Measurements from ENCODE around the gene TMEM145.
A peak's percentile ranks its signal among the peaks of the same experiment; 100 is the strongest.

The TMEM145 gene

DNA sequence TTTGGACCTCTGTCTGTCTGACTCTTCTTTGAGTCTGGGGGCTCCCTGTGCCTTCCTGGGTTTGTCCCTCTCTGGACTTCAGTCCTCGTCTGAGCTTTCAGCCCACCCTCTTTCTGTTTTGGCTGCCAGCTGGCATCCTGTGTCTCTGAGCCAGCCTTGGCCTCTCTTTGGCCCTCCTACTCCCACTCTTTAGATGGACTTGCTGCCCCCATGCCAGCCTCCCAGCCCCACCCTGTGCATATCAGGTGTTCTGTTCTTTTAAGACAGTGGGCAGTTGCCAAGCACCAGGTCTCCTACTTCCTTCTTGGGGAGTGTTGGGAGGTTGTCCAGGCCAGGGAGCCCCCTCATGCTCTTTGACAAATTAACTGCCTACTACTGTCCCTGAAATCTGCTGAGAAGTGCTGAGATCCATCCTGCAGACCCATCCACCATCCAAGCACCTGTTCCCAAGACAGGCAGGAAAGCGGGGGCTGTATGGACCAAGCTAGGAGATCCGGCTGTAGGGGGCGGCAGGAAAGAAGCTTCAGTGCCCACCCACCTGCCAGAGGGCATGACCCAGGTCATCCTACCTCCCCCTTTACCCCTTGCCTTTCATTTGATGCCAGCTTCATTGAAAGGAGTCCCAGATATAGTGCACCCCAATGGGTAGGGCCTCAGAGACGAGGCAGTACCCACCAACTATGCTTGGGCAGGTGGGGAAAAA is 34.5 kb upstream of the TMEM145 start (continued):
- TF ChIP-seq GLIS3 (CRISPR knock-in tag; IDR thresholded peaks at IDR 0.05) (no peak), ZNF8 (CRISPR knock-in tag; IDR thresholded peaks at IDR 0.05) (no peak)

DNA sequence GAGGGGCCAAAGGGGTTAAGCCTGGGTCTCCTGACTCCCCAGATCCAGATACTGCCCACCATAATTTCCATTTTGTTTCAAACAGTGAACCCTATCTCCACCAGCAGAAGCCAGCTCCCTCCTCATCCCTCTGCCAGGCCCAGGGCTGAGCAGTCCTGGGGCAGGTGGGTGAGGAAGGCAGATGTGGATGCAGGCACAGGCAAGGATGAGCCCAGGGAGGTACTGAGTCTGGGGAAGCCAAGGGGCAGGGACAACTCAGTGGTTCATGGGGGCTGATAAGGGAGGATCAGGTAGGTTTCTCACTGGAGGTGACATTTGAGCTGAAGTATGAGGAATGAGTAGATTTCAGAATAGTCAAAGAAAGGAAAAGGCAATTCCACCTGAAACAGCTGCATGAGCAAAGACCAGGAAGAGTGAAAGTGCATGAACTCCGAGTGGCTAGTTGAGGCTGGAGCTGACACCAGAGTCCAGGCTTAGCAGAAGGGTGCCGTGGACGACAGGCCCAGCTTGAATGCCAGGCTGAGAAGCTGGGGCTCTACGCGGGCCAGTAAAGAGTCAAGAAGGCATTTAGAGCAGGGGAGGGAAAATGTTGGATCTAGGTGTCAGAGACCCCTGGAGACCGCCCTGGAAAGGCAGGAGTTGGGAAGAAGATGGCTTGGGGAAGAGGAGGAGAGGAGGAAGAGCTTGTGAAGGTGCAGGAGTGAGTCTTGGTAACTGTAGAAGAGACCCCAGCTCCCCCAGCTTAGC is 33.8 kb upstream of the TMEM145 start:
- TF ChIP-seq ZFP30 (CRISPR knock-in tag; IDR thresholded peaks at IDR 0.05) (no peak), ZC3H10 (CRISPR knock-in tag; IDR thresholded peaks at IDR 0.05) (no peak)

DNA sequence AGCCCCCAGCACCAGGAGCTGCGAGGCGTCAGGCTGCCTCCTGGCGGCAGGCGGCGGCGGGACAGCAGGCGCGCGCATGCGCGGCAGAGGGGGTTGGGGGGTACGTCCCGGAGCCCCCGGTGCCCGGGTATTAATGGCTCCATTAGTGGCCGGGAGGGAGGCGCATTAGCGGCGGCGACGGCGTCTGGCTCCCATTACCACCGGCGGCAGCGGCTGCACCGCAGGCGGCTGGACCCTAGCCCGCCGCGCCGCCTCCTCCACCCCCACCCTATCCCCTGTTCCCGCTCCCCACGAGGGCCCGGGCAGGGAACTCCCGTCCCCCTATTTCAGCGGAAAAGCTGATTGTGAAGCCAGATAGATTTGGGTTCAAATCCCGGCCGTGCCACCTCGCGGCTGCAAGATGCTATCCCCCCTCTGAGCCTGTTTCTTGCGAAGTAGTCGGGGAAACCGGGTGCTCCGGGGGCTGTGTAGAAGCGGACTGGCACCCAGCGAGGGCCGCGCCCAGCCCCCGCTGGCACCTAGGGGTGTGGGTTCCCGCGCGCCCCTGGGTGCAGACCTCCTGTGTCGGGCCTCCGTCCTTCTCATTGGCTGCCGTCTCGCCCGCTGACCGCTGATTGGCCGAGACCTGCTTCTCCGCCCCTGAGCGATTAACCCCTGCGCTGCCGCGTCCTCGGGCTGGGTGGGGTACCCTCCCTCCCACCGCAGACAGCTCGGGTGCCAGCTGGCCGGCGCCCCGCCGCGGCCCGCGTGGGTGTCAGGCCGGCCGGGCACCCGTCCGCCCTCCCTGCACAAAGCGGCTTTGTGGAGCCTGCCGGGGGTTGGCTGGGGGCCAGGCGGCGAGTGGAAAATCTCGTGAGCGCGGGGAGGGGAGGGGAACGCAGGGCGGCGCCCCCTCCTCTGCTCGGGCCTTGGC is 33.0 kb upstream of the TMEM145 start:
- TF ChIP-seq, protein P1, sequence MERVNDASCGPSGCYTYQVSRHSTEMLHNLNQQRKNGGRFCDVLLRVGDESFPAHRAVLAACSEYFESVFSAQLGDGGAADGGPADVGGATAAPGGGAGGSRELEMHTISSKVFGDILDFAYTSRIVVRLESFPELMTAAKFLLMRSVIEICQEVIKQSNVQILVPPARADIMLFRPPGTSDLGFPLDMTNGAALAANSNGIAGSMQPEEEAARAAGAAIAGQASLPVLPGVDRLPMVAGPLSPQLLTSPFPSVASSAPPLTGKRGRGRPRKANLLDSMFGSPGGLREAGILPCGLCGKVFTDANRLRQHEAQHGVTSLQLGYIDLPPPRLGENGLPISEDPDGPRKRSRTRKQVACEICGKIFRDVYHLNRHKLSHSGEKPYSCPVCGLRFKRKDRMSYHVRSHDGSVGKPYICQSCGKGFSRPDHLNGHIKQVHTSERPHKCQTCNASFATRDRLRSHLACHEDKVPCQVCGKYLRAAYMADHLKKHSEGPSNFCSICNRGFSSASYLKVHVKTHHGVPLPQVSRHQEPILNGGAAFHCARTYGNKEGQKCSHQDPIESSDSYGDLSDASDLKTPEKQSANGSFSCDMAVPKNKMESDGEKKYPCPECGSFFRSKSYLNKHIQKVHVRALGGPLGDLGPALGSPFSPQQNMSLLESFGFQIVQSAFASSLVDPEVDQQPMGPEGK (CRISPR knock-in tag; IDR thresholded peaks at IDR 0.05; ENCODE audit: borderline replicate concordance) = peak; percentile 96; the same call in 1 of the 2 replicates
- TF ChIP-seq ZC3H10 (CRISPR knock-in tag; IDR thresholded peaks at IDR 0.05) (no peak), ZNF565 (CRISPR knock-in tag; conservative IDR thresholded peaks at IDR 0.05; ENCODE audit: low read depth) (no peak), RARB (CRISPR knock-in tag; IDR thresholded peaks at IDR 0.05) (no peak)
- ATAC-seq = peak; percentile 70

More for the DNA sequence above, 33.8 kb upstream of the TMEM145 start:
- no peak for ATAC-seq

DNA sequence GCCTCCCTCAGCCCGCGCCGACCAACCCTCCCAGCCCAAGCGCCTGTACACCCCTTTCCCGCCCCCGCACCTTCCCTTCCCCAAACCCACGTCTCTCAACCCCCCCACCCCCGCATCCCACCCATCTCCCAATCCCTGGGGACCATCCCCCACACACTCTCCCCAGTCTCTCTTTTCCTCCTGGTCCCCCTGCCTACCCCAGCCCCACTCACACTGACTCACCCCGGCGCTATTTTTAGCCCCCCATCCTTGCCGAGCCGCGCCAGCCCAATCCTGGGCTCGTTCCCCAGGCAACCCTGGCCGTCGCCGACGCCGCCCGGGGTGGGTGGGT is 32.3 kb upstream of the TMEM145 start:
- TF ChIP-seq, protein P2, sequence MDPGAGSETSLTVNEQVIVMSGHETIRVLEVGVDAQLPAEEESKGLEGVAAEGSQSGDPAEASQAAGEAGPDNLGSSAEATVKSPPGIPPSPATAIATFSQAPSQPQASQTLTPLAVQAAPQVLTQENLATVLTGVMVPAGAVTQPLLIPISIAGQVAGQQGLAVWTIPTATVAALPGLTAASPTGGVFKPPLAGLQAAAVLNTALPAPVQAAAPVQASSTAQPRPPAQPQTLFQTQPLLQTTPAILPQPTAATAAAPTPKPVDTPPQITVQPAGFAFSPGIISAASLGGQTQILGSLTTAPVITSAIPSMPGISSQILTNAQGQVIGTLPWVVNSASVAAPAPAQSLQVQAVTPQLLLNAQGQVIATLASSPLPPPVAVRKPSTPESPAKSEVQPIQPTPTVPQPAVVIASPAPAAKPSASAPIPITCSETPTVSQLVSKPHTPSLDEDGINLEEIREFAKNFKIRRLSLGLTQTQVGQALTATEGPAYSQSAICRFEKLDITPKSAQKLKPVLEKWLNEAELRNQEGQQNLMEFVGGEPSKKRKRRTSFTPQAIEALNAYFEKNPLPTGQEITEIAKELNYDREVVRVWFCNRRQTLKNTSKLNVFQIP (CRISPR knock-in tag; IDR thresholded peaks at IDR 0.05; ENCODE audit: borderline replicate concordance, low read depth) = no peak
- TF ChIP-seq ARNTL (CRISPR knock-in tag; IDR thresholded peaks at IDR 0.05; ENCODE audit: borderline replicate concordance, low read depth) (no peak), ESRRG (CRISPR knock-in tag; IDR thresholded peaks at IDR 0.05) (no peak), ZC3H10 (CRISPR knock-in tag; IDR thresholded peaks at IDR 0.05) (no peak), OSR1 (CRISPR knock-in tag; IDR thresholded peaks at IDR 0.05) (no peak), RARB (CRISPR knock-in tag; IDR thresholded peaks at IDR 0.05) (no peak), ISL1 (CRISPR knock-in tag; IDR thresholded peaks at IDR 0.05) (no peak), GLIS3 (CRISPR knock-in tag; IDR thresholded peaks at IDR 0.05) (no peak)
- TF ChIP-seq, protein P3, sequence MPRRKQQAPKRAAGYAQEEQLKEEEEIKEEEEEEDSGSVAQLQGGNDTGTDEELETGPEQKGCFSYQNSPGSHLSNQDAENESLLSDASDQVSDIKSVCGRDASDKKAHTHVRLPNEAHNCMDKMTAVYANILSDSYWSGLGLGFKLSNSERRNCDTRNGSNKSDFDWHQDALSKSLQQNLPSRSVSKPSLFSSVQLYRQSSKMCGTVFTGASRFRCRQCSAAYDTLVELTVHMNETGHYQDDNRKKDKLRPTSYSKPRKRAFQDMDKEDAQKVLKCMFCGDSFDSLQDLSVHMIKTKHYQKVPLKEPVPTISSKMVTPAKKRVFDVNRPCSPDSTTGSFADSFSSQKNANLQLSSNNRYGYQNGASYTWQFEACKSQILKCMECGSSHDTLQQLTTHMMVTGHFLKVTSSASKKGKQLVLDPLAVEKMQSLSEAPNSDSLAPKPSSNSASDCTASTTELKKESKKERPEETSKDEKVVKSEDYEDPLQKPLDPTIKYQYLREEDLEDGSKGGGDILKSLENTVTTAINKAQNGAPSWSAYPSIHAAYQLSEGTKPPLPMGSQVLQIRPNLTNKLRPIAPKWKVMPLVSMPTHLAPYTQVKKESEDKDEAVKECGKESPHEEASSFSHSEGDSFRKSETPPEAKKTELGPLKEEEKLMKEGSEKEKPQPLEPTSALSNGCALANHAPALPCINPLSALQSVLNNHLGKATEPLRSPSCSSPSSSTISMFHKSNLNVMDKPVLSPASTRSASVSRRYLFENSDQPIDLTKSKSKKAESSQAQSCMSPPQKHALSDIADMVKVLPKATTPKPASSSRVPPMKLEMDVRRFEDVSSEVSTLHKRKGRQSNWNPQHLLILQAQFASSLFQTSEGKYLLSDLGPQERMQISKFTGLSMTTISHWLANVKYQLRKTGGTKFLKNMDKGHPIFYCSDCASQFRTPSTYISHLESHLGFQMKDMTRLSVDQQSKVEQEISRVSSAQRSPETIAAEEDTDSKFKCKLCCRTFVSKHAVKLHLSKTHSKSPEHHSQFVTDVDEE (CRISPR knock-in tag; IDR thresholded peaks at IDR 0.05) = no peak
- peak; percentile 13 for ATAC-seq

DNA sequence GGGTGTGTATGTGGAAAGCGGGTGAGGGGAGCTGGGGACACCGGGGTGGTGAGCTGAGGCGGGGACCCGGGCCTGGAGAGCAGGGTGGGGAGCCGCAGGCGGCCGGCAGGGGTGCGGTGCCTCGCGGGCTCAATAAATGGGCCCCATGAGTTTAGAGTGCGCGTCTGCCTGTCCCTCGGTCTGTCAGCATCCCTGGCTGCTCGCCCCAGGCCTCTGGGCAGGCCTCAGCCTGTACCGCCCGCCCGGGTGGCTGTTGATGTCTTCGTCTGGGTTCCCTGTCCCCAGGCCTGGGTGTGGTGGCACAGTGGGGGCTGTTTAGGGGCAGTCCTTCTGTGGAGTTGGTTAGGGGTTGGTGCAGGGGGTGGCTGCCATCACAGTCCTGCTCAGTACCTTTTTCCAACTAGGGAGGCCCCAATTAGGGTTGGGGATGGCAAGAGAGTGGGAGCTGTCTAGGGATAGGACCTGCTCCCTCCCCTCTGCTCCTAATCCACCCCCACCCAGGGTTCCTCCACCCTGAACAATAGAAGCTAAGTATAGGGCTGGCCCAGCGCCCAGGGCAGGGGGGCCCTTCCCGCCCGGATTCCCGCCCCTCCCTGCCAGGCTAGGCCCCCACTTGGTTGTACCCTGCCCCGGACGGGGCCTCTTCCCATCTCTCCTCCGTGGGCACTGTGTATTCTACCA is 31.8 kb upstream of the TMEM145 start:
- TF ChIP-seq, protein P1 (CRISPR knock-in tag; IDR thresholded peaks at IDR 0.05; ENCODE audit: borderline replicate concordance) = peak; percentile 86; the same call in 1 of the 2 replicates
- no peak for TF ChIP-seq TOX (CRISPR knock-in tag; IDR thresholded peaks at IDR 0.05; ENCODE audit: borderline replicate concordance)
- peak; percentile 10 for ATAC-seq
